C4-2B (cell line): ENCODE data around the gene FCHSD1.
"Not testable (repeated sequence)": the region's sequence is repeated elsewhere in the genome, so short reads cannot be mapped to it uniquely, and the experiment has no call there.

Experiments
- H3K27ac ChIP-seq: fragments of 450-650 bp; 2 replicates; pipeline ENCODE4 v1.5.1; 2017
- ZFX ChIP-seq: fragments of 450-650 bp; IDR thresholded peaks from 2 replicates; pipeline ENCODE4 v1.6.1; 2017
- TF ChIP-seq, protein P1 (sequence below): fragments of 450-650 bp; conservative IDR thresholded peaks from 2 replicates; pipeline ENCODE4 v1.5.1; 2017; ENCODE audit warnings: mild to moderate bottlenecking

Gene FCHSD1

DNA sequence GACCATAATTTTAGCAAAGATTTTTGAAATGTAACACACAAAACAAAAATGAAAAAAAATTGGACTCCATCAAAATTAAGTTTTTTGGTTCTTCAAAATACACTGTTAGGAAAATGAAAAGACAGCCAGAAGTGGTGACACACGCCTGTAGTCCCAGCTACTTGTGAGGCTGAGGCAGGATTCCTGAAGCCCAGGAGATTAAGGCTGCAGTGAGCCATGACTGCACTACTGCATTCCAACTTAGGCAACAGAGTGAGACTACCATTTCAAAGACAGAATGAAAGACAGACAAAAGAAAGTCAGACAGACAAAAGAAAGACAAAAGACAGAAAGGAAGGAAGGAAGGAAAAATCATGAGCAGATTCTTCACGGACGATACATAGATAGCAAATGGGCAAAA is 39.9 kb downstream of the FCHSD1 start:
- TF ChIP-seq, protein P1, sequence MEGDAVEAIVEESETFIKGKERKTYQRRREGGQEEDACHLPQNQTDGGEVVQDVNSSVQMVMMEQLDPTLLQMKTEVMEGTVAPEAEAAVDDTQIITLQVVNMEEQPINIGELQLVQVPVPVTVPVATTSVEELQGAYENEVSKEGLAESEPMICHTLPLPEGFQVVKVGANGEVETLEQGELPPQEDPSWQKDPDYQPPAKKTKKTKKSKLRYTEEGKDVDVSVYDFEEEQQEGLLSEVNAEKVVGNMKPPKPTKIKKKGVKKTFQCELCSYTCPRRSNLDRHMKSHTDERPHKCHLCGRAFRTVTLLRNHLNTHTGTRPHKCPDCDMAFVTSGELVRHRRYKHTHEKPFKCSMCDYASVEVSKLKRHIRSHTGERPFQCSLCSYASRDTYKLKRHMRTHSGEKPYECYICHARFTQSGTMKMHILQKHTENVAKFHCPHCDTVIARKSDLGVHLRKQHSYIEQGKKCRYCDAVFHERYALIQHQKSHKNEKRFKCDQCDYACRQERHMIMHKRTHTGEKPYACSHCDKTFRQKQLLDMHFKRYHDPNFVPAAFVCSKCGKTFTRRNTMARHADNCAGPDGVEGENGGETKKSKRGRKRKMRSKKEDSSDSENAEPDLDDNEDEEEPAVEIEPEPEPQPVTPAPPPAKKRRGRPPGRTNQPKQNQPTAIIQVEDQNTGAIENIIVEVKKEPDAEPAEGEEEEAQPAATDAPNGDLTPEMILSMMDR: no peak
- no peak for TF ChIP-seq ZFX
- H3K27ac ChIP-seq: no peak overlapping the region

DNA sequence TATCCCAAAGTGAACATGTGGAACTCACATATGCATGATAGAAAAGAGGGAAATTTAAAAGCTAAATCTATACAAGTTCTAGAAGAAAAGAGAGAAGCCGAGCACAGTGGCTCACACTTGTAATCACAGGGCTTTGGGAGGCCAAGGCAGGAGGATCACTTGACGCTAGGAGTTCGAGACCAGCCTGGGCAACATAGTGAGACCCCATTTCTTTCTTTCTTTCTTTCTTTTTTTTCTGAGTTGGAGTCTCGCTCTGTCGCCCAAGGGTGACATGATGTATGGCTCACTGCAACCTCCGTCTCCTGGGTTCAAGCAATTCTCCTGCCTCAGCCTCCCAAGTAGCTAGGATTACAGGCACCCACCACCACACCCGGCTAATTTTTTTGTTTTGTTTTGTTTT is 41.3 kb downstream of the FCHSD1 start:
- not testable (repeated sequence) for H3K27ac ChIP-seq

DNA sequence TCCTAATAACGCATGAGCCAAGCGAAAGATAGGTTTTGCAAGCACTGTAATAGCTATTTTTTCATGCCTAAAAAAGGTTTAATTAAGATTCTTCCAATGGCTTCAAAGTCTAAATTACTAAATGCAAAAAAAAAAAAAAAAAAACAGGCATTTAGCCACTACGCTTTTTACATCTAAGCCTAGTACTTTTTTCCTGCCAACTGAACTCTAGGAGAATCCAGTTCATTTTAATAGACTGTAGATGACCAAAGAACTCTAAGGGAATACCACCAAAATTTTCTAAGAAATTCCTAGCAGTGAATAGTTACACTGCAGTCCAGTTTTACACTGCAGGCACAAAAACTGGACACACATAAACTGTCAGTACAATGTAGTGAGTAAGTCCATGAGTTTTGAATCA is 42.2 kb downstream of the FCHSD1 start:
- no peak overlapping the region for H3K27ac ChIP-seq

DNA sequence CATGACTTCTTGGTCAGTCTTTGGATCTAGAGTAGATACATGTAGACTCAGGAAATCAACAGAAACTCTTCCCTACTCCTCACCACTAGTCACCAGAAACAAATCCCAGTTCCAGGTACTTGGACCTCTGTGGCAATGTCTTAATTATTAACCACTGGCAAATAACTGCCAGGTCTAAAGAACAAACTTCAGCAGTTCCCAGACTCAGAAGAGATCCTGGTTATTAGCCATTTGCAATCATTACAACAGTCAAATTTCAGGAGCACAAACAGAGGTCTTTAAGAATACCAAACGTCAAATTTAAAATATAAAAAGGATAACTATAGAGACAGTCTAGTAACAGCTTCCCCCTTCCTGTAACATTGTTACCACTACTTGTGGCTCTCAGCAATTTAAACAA is 42.7 kb downstream of the FCHSD1 start:
- TF ChIP-seq ZFX: no peak
- TF ChIP-seq, protein P1: no peak
- no peak overlapping the region for H3K27ac ChIP-seq

More for the DNA sequence above, 42.2 kb downstream of the FCHSD1 start:
- no peak for TF ChIP-seq ZFX
- TF ChIP-seq, protein P1: no peak

DNA sequence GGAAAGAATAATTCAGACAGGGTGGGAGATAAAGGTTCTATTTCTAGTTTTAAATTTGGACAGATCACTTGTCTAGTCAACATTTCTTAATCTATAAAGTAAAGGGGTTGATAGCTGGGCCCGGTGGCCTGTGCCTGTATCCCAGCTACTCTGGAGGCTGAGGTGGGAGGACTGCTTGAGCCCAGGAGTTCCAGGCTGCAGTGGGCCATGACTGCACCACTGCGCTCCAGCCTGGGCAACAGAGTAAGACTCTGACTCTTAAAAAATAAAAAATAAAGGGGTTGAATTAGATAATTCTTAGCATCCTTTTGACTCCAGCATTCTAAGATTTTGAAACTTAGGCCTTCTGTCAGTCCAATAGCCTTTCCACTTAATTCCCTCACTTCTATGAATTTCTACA is 43.2 kb downstream of the FCHSD1 start:
- TF ChIP-seq ZFX: no peak
- TF ChIP-seq, protein P1: no peak
- no peak overlapping the region for H3K27ac ChIP-seq

DNA sequence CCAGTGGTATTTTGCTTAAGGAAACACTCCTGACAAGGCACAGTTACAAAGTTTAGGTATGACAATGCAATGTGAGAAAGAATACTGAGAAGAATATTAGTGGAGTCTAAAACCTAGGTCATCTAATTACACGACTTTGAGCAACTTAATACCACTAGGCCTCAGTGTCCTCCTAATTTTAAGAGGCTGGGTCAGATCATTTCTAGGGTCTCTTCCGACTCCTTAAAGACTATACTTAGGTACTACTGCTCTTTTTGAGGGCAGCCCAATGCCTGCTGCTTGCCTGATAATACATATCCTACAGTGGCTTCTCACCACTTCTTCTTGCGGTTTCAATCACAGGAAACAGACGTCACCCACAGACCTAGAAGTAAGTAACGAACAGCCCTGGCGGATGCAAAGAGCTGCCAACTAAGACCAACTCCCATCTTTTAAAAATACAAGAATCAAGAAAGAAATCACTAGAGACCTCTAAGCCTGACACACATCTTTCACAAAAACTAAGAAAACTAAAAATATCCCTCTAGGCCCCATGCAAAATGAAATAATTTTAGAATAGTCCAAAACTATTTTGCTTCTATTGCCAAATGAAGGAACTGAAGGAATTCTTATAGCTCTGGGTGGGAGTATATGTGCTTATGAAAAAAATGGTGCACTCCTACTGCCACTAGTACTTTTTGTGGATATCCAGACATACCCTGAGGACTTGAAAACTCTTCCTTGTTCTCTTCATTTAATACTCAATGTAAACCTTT is 45.5 kb downstream of the FCHSD1 start:
- no peak for TF ChIP-seq ZFX
- TF ChIP-seq, protein P1: no peak
- H3K27ac ChIP-seq: no peak overlapping the region

DNA sequence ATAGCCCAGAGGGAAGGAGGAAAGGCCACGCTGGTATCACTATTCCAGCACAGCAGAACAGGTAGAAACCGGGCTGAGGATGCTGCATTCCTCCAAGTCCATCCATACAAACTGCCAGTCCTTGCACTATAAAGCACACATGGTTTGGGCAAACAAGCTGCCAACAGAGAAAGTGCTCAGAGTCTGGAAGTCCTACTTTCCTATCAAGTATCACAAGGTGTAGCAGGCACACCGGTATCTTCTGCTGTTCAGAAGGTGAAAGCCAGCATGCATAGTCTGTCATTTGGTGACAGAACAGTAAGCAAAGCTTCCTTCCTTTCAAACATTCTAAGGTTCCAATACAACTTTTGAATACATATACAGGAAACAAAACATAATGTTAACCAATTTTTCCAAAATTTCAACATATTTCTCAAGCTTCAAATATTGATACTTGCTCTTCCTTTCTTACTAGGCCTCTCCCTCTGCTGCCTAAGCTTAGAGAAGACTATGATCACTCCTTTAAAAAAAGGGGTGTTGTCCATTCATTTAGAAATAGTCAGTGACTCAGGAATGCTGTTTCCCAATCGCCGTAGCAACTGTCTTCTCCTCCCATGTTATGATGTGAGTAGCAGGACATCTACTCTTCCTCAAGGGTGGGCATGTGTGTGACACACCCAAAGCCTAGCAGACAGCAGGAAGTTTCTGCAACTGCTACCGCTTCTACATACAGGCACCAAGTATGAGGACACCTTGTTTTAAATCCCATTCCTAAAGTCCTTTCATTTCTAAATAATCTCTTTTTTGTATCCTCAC is 47.1 kb downstream of the FCHSD1 start:
- TF ChIP-seq ZFX: no peak
- TF ChIP-seq, protein P1: no peak
- no peak overlapping the region for H3K27ac ChIP-seq
